Stimulated activated CD4-positive, alpha-beta T cell treated with anti-CD3 and anti-CD28 coated beads, Interleukin-15, amount 100 ng/mL, for 48 hours (primary cell): ENCODE data around the gene ACP3.

ENCODE experiments used
- DNase-seq, 2 donors: peaks; one replicate each; pipeline ENCODE4 v3.0.0-alpha.2; 2020; ENCODE audit warnings: low read depth in 2 of 2

The ACP3 gene

GRCh38 chr3:132315851-132316250, 1.4 kb upstream of the ACP3 start:
- DNase-seq, result no peak

- DNase-seq, result no peak
These were observed 1.2 kb downstream of the ACP3 start for GRCh38 chr3:132318451-132318850.

GRCh38 chr3:132321304-132321703, 4.1 kb downstream of the ACP3 start:
- DNase-seq, result no peak

DNA sequence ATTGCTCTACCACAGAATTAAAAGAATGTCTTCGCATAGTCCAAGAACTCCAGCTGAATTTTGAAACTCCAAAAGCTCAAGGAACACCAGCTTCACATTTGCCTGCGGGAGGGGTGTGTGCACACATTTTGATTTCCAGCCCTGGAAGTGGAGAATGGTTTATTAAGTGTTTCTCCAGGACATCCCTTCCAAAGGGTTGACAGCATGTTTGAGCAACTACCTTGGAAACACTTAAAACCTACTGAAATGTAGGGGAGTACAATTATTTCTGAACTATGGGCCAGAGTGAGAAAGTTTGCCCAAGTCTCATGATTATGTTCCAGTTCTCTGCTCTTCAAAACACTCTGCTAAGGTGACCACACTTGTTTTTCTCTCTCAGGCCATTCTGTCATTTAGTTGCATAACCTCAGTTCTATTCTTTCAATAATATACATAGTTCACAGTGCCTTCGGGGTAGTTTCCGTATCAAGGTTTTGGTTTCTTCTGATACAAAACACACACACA, 7.9 kb downstream of the ACP3 start:
- no peak for DNase-seq

GRCh38 chr3:132325634-132326033, 8.4 kb downstream of the ACP3 start:
- no peak for DNase-seq

DNA sequence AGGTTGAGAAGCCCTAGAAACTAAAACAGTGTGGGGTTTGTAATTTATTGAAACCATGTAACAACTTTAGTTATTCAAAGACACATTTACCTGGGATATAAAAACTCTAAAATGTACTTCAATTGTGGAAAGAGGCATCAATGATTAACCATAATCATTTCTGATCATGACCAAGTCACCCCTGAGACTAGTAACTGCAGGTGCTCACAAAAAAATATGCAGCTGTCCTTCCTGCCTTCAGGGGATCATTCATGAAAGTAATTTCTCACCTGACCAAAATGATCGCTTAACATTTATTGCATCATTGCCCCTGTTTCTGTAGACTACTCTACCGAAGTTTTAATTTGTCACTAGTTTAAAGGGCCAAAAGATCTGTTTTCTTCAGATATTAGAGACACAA, 9.0 kb downstream of the ACP3 start:
- DNase-seq, result no peak

GRCh38 chr3:132332082-132332481, 14.9 kb downstream of the ACP3 start:
- DNase-seq, result no peak

DNA sequence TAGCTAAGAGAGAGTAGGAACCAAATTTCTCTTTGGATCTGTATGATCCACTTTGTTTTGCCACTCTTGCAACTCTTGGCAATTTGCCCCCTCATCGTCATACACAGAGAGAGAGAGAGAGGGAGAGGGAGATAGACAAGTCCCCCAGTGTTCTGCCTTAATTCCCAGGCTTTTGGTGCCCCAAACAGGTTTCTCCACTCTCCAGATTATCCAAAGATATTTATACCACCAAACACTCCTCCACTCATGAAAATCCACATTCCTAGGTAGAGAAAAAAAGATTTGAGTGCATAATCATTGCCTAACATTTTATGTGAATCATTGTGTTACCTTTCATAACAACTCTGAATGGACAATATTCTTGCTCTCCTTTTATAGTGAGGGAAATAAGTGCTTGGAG, 15.3 kb downstream of the ACP3 start:
- no peak for DNase-seq

GRCh38 chr3:132341746-132342145, 24.5 kb downstream of the ACP3 start:
- no peak for DNase-seq

DNA sequence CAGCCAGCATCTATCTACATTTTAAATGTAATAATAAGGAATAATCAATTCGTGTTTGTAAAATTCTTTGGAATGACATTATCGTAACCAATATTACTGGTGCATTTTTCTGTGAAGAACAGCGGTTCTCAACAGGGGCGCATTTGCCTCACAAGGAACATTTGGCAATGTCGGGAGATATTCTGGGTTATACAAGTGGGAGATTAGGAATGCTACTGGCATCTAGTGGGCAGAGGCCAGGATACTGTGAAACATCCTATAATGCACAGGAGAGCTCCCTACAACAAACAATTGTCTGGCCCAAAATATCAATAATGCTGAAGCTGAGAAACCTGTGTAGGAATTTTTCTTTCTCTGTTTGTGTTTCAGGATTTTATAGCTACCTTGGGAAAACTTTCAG, 25.0 kb downstream of the ACP3 start:
- no peak for DNase-seq

DNA sequence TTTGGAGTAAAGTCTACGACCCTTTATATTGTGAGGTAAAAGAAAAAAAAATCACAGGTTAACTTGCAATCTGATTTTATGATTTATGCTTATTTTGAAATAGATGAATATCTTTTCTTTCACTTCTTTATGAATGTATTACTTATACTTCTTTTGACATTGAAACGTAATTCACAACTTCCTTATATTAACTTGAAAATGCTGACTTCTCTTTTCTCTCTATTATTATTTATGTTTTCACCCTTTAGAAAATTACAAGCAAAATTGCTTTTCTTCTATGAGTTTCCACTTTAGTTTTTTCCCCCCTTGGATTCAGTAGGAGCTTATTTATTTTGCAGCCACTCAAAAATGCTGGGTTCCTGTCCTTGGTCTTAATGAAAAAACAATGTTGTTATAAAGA, 25.4 kb downstream of the ACP3 start:
- DNase-seq, result no peak

GRCh38 chr3:132343018-132343612, 25.9 kb downstream of the ACP3 start:
- DNase-seq, result peak in 1 of 2 donors; percentile 2

DNA sequence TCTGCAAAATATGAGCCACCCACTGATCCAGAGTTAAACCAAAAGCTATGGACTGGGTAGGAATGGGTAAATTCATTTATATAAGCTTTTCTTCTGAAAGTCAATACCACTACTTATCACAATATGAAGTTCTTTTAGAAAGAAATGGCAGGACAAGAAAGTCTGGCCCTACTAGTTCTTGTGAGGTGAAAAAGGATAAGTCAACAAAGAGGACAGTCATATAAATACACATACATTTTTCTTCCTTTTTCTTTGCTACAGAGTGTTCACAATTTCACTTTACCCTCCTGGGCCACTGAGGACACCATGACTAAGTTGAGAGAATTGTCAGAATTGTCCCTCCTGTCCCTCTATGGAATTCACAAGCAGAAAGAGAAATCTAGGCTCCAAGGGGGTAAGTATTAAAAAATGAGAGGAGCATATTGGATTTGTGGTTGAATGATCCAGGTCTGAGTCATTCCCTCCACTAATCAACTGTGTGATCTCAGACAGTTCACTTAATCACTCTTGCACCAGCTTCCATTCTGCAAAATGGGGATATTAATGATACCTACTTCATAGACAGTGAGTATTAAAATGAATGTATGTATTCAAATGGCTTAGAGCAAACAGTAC, 27.6 kb downstream of the ACP3 start:
- no peak for DNase-seq

- no peak for DNase-seq
These were observed 29.9 kb downstream of the ACP3 start for GRCh38 chr3:132346841-132347736.

- DNase-seq, result no peak
These were observed 30.6 kb downstream of the ACP3 start for GRCh38 chr3:132347811-132348210.

DNA sequence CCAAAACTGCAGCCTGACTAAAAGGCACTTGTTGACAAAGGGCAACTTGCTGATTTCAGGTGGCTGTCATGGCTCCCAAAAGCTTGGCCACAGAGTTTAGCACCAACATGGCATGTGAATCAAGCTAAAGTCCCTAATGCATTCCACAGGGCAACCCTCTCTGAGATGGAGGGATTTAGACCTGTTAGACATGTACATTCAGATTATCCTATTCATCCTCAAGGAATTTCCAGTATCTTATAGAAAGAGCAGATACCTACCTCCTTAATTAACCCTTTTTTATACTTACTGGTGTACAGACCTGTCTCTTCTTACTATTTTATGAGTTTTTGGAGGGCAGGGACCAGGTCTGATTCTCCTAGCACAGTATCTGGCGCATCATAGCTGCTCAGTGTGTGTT, 31.3 kb downstream of the ACP3 start:
- DNase-seq, result no peak

DNA sequence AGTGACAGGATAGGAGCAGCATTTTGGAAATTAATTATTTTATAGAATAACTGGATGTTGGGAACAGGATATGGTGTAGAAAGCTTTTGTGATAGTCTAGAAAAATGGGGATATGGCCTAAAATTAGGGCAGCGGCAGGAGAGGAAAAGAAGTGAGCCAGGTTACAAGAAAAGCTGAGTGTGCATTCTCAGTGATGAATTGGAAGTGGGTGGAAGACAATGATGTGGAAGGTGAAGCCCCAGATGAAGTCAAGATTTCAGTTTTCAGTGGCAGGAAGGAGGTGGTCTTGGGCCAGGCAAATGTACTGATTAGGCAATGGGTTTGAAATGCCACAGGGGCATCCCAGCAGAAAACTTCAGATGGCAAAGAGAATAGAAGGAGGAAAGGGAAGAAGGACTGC, 33.6 kb downstream of the ACP3 start:
- no peak for DNase-seq

DNA sequence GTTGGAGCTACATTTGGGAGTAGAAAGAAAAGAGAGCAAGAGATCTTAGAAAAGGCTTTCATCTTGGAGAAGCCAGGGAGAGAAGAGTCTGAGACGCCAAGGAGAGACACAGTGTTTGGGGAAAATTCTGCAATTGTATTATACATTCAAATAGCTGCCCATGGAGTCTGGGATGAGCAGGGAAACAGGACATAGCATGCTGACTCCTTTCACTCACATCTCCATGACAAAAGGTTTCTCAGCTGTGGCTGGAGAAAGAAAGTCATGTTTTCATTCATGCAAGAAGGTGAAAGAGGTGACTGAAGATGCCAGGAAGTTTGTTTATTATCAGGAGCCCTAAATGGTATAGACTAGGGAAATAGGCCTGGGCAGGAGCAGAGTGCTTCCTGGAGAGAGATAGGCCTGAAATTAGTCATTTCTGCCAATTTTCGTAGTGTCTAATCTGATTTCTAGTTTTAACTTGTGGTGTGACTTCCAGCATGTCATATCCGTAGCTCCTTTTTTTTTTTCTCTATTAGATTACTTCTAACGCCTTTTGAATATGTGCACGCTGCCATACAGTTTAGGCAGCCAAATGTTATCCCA, 34.1 kb downstream of the ACP3 start:
- no peak for DNase-seq

DNA sequence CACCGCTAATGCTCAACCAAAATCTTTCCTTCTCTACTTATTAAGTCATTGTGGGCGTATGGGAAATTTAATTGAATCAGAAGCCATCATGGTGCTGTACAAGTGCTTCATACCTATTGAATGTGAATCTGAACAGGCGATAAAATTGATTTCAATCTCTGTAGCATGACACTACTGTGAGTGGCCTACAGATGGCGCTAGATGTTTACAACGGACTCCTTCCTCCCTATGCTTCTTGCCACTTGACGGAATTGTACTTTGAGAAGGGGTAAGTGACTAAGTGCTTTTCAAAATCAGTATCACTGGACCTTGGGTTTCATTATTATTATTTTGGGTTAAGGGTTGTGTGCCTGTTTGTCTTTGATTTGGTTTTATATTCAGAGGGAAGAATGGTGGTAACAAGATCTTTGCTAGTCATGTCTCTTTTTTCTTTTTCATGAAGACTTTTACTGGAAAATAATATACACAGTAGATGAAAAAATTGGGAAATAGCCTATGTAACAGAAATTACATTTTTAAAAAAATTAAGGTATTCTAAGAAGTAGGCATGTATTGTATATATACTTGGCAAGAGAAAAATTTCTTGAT, 35.4 kb downstream of the ACP3 start:
- DNase-seq, result peak; percentile 38 to 61

GRCh38 chr3:132354916-132355702, 37.9 kb downstream of the ACP3 start:
- DNase-seq, result no peak

DNA sequence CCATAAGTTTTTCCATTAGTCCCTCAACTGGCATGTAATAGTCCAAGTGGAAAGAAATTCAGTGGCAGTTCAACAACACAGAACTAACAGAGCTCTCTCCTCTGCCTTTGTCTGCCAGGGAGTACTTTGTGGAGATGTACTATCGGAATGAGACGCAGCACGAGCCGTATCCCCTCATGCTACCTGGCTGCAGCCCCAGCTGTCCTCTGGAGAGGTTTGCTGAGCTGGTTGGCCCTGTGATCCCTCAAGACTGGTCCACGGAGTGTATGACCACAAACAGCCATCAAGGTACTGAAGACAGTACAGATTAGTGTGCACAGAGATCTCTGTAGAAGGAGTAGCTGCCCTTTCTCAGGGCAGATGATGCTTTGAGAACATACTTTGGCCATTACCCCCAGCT, 39.4 kb downstream of the ACP3 start:
- DNase-seq, result no peak
